Esophagus squamous epithelium (tissue), 5 donors: ENCODE measurements around the gene IL6. TPM values are rescaled to one million over a fixed set of nuclear protein-coding genes. Genes with fewer than 3 reads are reported as not detected.

Experiments used
- DNase-seq: peaks from one replicate; lab custom pipeline; 2025; lab: John Stamatoyannopoulos, UW
- H3K27ac ChIP-seq, 4 donors: fragments of 200-600 bp; sonication (generic); one replicate each; pipeline ENCODE4 v1.5.1; 2016 to 2019; ENCODE audit warnings: mild to moderate bottlenecking in 1 of 4
- H3K27me3 ChIP-seq, 4 donors: fragments of 200-600 bp; sonication (generic); 1 replicate in 3 of 4; 2 replicates in 1 of 4; pipeline versions ENCODE4 v1.5.1 to v1.6.0; 2017 to 2021; ENCODE audit warnings: antibody characterized with exemption in 1 of 4
- H3K36me3 ChIP-seq, 3 donors: fragments of 200-600 bp; sonication (generic); one replicate each; pipeline ENCODE4 v1.5.1; 2016 to 2019
- H3K4me1 ChIP-seq, 3 donors: fragments of 200-600 bp; sonication (generic); one replicate each; pipeline ENCODE4 v1.5.1; 2017 to 2019
- H3K4me3 ChIP-seq, 4 donors: fragments of 200-600 bp; sonication (generic); 1 replicate in 3 of 4; 2 replicates in 1 of 4; pipeline ENCODE4 v1.5.1; 2016 to 2019; ENCODE audit warnings: mild to moderate bottlenecking in 2 of 4, moderate library complexity in 1 of 4
- H3K9me3 ChIP-seq, 3 donors: fragments of 200-600 bp; sonication (generic); one replicate each; pipeline ENCODE4 v1.5.1; 2016 to 2019
- CTCF ChIP-seq, 6 experiments: fragments of 450-650 bp in 4 of 6; fragments of 200-600 bp in 2 of 6; sonication (generic) in 2 of 6; IDR thresholded peaks; one replicate each; pipeline ENCODE4 v1.5.1; 2016 to 2019; ENCODE audit warnings: antibody characterized with exemption in 6 of 6, mild to moderate bottlenecking in 4 of 6, moderate library complexity in 4 of 6
- POLR2A ChIP-seq, 4 donors: fragments of 450-650 bp; IDR thresholded peaks; one replicate each; pipeline ENCODE4 v1.6.1; 2017; ENCODE audit warnings: antibody characterized with exemption in 4 of 4, mild to moderate bottlenecking in 4 of 4, moderate library complexity in 3 of 4
- WGBS, 2 donors: methylation state at CpG; one replicate each; pipeline ENCODE4 v1.1.5; 2018; 5-methylcytosine and 5-hydroxymethylcytosine counted together
- intact Hi-C: fragments of 100-400 bp; cut with DNase I; formaldehyde crosslinking; loops from one replicate; pipeline ENCODE4 v1.15.0; 2022
- total RNA-seq, 4 donors: library from RNA; depleted of rRNA; stranded (reverse); fragments of >200 nt; gene quantifications; one replicate each; pipeline ENCODE4 v1.1.0, GENCODE V29; 2016
- donor health status: DM: yes; HTN: yes; CAD: no.

The IL6 gene
- total RNA-seq, 4 donors from 2014 or later: 0.95 TPM; not detected in 3

GRCh38 chr7:22758576-22758975, 31.6 kb downstream of the IL6 start:
- intact Hi-C loops: no loop called here
- no peaks in the 10 kb centered on the region for H3K27me3 ChIP-seq
- DNase-seq: no peak
- no peak overlapping the region for H3K27ac ChIP-seq
- no peak for TF ChIP-seq CTCF (IDR thresholded peaks at IDR 0.05)
- no peak for TF ChIP-seq POLR2A (IDR thresholded peaks at IDR 0.05)
- 93 to 97% methylated on average over 2 of the region's 2 CpGs for WGBS, 2 donors
- no peaks in the 10 kb centered on the region for H3K4me1 ChIP-seq
- no peak overlapping the region for H3K4me3 ChIP-seq
- peaks cover 0 to 5% (median 0%) of the 10 kb centered on the region in 3 donors for H3K9me3 ChIP-seq
- no peaks in the 10 kb centered on the region for H3K36me3 ChIP-seq

- Histone ChIP-seq H3K4me1 (no peaks in the 10 kb centered on the region), H3K36me3 (no peaks in the 10 kb centered on the region), H3K27ac (no peak overlapping the region), H3K27me3 (no peaks in the 10 kb centered on the region), H3K4me3 (no peak overlapping the region), H3K9me3 (peaks cover 0 to 5% (median 0%) of the 10 kb centered on the region in 3 donors)
- TF ChIP-seq POLR2A (IDR thresholded peaks at IDR 0.05) (no peak), CTCF (IDR thresholded peaks at IDR 0.05) (no peak)
- DNase-seq: no peak
- intact Hi-C loops: no loop called here
These were observed 32.7 kb downstream of the IL6 start for GRCh38 chr7:22759721-22760120.

- Histone ChIP-seq H3K4me1 (no peaks in the 10 kb centered on the region), H3K27me3 (no peaks in the 10 kb centered on the region), H3K9me3 (peaks cover 0 to 5% (median 0%) of the 10 kb centered on the region in 3 donors), H3K27ac (no peak overlapping the region), H3K4me3 (no peak overlapping the region), H3K36me3 (no peaks in the 10 kb centered on the region)
- DNase-seq: no peak
- TF ChIP-seq POLR2A (IDR thresholded peaks at IDR 0.05): no peak
- TF ChIP-seq CTCF (IDR thresholded peaks at IDR 0.05): no peak
- intact Hi-C loops: no loop called here
- WGBS, 2 donors: 54 to 60% methylated on average over 3 of the region's 3 CpGs
These were observed 35.9 kb downstream of the IL6 start for GRCh38 chr7:22762866-22763265.

GRCh38 chr7:22765609-22766008, 38.6 kb downstream of the IL6 start:
- H3K27ac ChIP-seq: no peak overlapping the region
- TF ChIP-seq POLR2A (IDR thresholded peaks at IDR 0.05): no peak
- TF ChIP-seq CTCF (IDR thresholded peaks at IDR 0.05): no peak
- peaks cover 0 to 2% (median 0%) of the 10 kb centered on the region in 3 donors for H3K9me3 ChIP-seq
- no peak overlapping the region for H3K4me3 ChIP-seq
- no peaks in the 10 kb centered on the region for H3K4me1 ChIP-seq
- no peaks in the 10 kb centered on the region for H3K27me3 ChIP-seq
- intact Hi-C loops: no loop called here
- H3K36me3 ChIP-seq: no peaks in the 10 kb centered on the region
- DNase-seq: no peak
- 56 to 83% methylated on average over 4 of the region's 4 CpGs for WGBS, 2 donors

- H3K36me3 ChIP-seq: no peaks in the 10 kb centered on the region
- TF ChIP-seq POLR2A (IDR thresholded peaks at IDR 0.05) (no peak), CTCF (IDR thresholded peaks at IDR 0.05) (no peak)
- H3K9me3 ChIP-seq: no peaks in the 10 kb centered on the region
- no peak for DNase-seq
- WGBS, 2 donors: 89 to 90% methylated on average over 1 of the region's 1 CpG
- H3K27me3 ChIP-seq: no peaks in the 10 kb centered on the region
- no peaks in the 10 kb centered on the region for H3K4me1 ChIP-seq
- no peak overlapping the region for H3K27ac ChIP-seq
- intact Hi-C loops: no loop called here
- no peak overlapping the region for H3K4me3 ChIP-seq
These were observed 44.3 kb downstream of the IL6 start for GRCh38 chr7:22771194-22771871.
